A673 (cell line): Measurements from ENCODE around the gene SEC14L3.

ENCODE experiments used
- EZH2 ChIP-seq: fragments of 200-600 bp; sonication (generic); IDR thresholded peaks from 2 replicates; pipeline ENCODE4 v1.6.1; 2017; ENCODE audit warnings: borderline replicate concordance, low read depth, mild to moderate bottlenecking, mixed read lengths, antibody characterized with exemption, low read length; ENCODE audit not compliant: poor library complexity, severe bottlenecking
- TF ChIP-seq, protein P1 (sequence below): fragments of 300-800, 200-600 bp; sonication (generic); conservative IDR thresholded peaks from 2 replicates; pipeline ENCODE4 v1.5.1; 2017; ENCODE audit warnings: low read depth, mild to moderate bottlenecking, antibody characterized with exemption, low read length, moderate library complexity, mixed read lengths

DNA sequence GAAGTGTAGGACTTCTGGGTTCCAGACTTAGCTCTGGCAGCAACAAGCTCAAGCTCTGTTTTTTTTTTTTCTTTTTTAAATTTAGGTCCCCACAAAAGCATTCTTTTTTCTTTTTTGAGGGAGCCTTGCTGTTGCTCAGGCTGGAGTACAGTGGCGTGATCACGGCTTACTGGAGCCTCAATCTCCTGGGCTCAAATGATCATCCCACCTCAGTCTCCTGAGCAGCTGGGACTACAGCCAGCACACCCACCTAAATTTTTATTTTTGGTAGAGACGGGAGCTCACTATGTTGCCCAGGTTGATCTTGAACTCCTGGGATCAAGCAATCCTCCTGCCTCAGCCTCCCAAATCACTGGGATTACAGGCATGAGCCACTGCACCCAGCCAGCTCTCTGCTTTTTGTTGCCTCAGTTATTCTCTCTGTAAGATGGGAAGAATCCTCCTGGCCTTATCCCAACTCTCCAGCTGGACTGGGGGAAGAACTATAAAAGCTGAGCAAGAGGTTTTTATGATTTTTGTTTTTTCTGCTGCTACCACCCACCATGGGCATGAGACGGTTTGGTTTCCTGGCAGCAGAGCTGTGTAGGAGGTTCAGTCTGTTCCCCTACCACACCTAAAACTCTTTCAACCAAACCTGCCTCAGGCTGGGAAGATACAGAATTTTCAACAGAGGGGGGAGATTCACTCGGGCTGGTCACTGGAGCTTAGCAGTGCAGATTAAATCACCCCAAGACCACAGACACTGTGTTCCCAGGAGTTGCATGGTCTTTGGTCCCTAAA, 57.9 kb downstream of the SEC14L3 start:
- TF ChIP-seq, protein P1, sequence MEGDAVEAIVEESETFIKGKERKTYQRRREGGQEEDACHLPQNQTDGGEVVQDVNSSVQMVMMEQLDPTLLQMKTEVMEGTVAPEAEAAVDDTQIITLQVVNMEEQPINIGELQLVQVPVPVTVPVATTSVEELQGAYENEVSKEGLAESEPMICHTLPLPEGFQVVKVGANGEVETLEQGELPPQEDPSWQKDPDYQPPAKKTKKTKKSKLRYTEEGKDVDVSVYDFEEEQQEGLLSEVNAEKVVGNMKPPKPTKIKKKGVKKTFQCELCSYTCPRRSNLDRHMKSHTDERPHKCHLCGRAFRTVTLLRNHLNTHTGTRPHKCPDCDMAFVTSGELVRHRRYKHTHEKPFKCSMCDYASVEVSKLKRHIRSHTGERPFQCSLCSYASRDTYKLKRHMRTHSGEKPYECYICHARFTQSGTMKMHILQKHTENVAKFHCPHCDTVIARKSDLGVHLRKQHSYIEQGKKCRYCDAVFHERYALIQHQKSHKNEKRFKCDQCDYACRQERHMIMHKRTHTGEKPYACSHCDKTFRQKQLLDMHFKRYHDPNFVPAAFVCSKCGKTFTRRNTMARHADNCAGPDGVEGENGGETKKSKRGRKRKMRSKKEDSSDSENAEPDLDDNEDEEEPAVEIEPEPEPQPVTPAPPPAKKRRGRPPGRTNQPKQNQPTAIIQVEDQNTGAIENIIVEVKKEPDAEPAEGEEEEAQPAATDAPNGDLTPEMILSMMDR: no peak
- TF ChIP-seq EZH2: no peak
